GM21367 (cell line): ENCODE measurements around the gene KHK.
"Not testable (repeated sequence)": the region's sequence is repeated elsewhere in the genome, so short reads cannot be mapped to it uniquely, and the experiment has no call there.

ENCODE experiments used
- ATAC-seq: cut with Tn5 transposase; IDR thresholded peaks from one replicate; pipeline ENCODE4 v1.9.1; 2021; ENCODE audit not compliant: unreplicated experiment

The KHK gene

DNA sequence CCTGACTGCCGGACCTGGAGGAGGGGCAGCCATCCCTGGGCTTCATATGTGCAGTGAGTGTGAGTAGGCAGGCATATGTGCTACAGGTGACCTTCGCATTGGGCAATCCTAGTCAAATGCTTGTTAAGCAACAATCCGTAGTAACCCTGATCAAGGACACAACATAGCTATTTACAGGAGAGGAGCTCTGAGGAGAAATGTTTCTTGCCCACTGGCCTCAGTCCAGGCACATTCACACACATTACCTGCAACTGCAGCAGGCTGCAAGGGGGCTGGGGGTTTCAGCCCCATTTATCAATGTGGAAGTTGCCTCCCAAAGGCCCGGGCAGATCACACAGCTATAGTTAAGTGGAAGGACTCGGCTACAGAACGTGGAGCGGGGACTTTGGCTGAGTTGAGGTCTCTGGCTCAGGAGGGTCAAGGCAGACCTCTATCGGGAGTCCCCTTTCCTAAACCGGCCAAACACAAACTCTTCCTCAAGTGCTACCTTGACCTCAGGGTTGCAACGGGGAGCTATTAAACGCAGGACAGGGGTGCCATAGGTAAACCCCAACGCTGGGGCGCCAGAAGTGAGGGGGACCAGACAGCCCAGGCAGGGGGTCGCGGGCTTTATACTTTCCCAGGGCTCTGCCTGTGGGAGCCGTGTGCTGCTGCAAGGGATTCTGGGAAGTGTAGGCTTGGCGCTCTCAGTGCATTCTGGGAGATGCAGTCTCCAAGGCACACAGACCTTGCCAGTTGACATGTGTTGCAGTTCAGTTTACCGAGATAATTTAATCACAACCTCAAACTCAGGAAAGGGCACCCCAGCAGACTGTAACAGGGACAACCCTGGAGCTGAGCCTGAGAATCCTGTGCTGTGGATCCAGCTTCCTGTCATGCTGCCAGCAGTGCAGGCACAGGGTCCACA, 9.4 kb downstream of the KHK start:
- ATAC-seq, result no peak

DNA sequence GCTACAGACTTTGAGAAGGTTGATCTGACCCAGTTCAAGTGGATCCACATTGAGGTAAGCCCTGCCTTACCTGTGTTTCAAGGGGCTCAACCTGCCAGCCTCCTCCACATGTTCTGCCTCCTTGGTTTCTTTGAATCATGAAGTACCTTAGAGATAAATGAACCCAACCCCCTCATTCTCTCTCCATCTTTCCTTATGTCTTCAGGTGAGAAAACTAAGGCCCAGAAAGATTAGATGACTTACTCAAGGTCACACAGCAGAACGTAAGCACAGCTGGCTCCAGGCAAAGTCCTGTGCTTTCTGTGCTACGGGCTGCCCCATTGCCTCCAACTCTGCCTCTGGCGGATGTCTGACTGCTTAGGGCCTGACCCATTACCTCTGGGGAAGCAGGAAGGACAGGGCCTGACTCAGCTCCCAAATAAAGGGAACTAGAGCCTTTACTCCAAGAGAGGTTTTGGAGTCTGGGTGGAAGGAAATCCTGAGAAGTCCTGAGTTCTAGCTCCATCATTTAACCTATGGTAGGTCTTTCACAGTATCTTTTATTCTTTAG, 10.3 kb downstream of the KHK start:
- ATAC-seq, result no peak

DNA sequence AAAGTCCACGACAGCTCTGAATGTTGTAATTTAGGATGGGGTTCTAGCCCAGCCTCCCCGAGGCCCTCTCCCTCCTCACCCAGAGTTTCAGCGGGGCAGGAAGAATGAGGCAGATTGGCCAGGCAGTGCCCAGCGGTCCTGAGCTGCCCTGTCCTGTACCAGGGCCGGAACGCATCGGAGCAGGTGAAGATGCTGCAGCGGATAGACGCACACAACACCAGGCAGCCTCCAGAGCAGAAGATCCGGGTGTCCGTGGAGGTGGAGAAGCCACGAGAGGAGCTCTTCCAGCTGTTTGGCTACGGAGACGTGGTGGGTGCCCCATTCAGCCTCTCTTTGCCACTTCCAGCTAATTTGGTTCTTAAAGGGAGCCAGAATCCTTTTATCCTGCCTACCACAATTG, 10.8 kb downstream of the KHK start:
- no peak for ATAC-seq

DNA sequence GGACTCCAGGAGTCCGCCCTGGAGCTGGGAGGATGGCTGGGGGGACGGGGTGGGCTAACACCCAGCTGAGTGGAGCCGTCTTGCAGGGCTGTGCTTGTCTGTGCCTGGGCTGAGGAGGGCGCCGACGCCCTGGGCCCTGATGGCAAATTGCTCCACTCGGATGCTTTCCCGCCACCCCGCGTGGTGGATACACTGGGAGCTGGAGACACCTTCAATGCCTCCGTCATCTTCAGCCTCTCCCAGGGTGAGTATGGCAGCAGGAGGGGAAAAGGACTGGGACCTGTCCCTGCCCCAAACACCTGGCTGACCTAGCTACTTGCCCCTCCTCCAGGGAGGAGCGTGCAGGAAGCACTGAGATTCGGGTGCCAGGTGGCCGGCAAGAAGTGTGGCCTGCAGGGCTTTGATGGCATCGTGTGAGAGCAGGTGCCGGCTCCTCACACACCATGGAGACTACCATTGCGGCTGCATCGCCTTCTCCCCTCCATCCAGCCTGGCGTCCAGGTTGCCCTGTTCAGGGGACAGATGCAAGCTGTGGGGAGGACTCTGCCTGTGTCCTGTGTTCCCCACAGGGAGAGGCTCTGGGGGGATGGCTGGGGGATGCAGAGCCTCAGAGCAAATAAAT, 12.9 kb downstream of the KHK start:
- ATAC-seq, result no peak

DNA sequence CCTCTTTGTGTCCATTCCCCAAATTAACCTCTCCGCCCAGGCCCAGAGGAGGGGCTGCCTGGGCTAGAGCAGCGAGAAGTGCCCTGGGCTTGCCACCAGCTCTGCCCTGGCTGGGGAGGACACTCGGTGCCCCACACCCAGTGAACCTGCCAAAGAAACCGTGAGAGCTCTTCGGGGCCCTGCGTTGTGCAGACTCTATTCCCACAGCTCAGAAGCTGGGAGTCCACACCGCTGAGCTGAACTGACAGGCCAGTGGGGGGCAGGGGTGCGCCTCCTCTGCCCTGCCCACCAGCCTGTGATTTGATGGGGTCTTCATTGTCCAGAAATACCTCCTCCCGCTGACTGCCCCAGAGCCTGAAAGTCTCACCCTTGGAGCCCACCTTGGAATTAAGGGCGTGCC, 13.5 kb downstream of the KHK start:
- ATAC-seq, result no peak

DNA sequence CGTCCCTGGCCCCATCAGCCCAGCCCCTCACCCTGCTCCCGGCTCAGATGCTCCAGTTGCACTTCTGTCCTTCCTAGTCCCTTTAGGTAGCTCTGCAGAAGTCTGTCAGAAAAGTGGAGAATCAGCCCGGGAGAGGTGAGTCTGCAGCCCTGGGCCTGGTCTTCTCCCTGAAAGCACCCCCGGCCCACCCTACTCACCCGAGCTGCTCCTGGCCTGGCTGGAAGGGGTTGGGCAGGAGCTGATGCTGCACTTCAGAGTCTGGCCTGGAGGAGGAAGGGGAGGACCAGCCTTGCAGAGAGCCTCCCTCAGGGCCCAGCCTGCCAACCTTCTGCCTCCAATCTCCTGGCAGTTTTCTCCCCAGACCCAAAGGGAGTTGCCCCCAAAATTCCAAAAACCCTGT, 15.8 kb downstream of the KHK start:
- no peak for ATAC-seq

DNA sequence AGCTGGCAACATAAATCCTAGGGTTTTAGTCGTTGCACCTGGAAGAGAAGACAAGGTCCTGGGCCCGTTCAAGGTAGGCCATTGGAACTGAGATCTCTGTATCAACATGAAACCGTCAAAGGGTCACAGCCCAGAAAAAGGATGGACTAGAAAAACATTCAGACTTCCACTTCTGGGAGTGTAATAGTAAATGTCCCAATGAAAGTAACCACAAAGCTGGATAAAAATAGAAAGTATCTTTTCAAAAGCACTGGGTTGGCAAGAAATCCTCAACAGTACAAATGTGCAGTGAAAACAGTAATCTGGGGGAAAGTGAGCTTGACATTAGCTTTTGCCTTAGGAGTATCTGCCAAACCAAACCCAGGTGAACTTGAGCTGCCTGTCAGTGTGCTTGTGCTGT, 19.4 kb downstream of the KHK start:
- no peak for ATAC-seq

DNA sequence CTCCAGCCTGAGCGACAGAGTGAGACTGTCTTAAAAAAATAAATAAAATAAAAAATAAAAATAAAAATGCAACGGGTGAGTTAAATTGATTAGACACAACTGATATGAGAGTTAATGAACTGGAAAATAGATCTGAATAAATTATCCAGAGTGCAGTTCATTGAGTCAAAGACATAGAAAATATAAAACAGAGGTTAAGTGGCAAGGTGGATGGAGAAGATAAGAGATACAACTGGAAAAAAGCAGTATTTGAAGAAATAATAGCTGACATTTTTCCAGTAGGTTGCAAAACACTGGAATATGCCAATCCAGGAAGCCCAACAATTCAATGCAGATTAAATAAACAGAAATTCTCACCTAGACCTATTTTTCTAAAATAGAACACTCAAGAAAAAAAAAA, 21.6 kb downstream of the KHK start:
- ATAC-seq, result no peak

DNA sequence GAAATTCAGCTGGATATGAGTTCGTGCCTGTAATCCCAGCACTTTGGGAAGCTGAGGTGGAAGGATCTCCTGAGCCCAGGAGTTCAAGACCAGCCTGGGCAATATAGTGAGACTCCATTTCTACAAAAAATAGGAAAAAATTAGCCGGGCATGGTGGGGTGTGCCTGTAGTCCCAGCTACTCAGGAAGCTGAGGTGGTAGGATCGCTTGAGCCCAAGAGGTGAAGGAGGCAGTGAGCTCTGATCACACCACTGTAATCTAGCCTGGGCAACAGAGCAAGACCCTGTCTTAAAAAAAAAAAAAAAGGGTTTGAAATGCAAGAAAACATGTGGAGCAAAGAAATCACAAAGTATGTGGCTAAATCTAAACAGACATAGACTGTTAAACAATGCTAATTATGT, 22.5 kb downstream of the KHK start:
- ATAC-seq, result no peak

DNA sequence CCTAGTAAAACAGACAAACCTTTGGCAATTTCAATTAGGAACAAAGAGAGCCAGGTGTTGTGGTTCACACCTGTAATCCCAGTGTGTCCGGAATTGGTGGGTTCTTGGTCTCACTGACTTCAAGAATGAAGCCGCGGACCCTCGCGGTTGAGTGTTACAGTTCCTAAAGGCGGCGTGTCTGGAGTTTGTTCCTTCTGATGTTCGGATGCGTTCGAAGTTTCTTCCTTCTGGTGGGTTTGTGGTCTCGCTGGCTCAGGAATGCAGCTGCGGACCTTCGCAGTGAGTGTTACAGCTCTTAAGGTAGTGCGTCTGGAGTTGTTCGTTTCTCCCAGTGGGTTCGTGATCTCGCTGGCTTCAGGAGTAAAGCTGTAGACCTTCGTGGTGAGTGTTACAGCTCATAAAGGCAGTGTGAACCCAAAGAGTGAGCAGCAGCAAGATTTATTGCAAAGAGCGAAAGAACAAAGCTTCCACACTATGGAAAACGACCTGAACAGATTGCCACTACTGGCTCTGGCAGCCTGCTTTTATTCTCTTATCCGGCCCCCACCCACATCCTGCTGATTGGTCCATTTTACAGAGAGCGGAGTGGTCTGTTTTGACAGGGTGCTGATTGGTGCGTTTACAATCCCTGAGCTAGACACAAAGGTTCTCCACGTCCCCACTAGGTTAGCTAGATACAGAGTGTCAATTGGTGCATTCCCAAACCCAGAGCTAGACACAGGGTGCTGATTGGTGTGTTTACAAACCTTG, 24.2 kb downstream of the KHK start:
- ATAC-seq, result not testable (repeated sequence)

DNA sequence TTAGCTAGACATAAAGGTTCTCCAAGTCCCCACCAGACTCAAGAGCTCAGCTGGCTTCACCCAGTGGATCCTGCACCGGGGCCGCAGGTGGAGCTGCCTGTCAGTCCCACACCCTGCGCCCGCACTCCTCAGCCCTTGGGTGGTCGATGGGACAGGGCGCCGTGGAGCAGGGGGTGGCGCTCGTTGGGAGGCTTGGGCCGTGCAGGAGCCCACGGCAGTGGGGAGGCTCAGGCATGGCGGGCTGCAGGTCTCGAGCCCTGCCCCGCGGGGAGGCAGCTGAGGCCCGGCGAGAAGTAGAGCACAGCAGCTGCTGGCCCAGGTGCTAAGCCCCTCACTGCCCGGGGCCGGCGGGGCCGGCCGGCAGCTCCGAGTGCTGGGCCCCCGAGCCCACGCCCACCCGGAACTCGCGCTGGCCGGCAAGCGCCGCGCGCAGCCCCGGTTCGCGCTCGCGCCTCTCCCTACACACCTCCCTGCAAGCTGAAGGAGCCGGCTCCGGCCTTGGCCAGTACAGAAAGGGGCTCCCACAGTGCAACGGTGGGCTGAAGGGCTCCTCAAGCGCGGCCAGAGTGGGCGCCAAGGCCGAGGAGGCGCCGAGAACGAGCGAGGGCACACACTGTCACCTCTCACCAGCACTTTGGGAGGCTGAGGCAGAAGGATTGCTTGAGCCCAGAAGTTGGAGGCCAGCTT, 25.0 kb downstream of the KHK start:
- ATAC-seq, result not testable (repeated sequence)

DNA sequence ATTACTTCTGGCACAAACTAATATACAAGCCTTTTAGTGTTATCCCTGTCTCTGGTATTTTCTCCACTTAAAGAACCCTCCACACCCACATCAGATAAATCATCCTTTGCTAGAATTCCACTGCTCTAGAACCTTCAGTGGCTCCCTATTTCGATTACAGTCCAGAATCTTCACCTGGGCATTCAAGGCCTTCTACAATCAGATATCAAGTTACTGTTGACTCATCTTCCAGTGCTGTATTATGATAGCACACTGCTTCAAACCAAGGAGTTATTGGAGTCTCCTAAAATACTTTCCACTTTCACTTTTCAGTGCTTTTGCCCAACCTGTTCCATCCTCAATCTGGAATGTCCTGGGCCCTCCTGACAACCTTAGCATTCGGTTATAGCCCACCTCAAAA, 28.9 kb downstream of the KHK start:
- no peak for ATAC-seq

DNA sequence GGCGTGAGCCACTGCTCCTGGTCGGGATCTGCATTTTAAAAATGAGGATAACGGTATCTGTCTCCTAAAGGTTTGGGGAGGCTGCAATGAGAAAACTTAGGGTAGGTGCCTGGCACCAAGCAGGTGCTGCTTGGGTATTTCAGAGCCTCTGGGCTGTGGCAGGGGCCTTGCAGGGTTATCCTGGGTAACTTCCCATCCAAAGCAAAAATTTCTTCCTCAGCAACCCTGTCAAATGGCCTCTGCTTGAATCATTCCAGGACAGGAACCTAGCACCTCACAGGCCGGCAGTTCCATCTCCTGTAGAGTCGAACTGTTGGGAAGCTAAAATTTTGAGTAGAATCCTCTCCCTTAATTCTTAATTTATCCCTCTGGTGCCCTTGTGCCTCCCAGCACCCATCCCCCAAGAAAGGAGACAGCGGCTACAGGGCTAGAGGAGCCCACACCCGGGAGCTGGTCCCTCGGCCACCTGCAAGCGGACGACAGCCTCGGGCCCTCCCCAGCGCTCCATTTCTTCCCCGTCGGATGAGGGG, 31.5 kb downstream of the KHK start:
- no peak for ATAC-seq

DNA sequence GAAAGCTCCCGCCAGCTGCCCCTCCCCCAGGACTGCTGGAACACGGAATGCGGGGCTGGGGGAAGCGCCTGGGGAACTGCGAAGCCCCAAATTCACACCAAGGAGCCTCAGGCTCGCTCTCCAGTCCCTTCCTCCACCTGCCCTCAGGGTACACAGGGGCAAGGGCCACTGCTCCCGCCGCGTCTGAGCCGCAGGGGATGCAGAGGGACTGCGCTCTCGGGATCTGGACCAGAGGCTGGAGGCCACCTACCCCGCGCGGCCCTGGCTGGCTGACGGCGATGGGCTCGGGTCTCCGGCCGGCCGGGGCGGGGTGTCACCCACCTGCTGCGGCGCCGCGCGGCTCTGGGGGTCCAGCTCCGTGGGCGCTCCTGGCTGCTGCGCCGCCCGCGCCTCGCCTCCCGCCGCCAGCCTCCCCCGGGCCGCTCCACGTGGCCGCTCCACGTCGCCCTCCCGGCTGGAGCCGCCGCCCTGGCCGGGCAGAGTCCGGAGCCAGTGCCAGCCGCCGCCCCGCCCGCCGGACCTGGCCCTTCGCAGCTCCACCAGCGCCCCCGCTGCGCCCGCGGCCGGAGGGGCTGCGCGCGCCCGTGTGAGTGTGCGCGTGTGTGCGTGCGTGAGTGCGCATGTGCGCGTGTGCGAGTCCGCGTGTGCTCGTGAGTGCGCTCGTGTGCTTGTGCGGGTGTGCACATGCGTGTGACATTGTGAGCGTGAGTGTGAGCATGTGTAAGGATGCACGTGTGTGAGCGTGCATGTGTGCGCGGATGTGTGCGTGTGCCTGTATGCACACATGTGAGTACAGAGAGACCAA, 32.2 kb downstream of the KHK start, which contains the start of gene CGREF1:
CGREF1 (minus strand) TSS at position 604 of the 805 bp plus-strand sequence. CDS start 14,762 bp downstream, outside the sequence.
- no peak for ATAC-seq

DNA sequence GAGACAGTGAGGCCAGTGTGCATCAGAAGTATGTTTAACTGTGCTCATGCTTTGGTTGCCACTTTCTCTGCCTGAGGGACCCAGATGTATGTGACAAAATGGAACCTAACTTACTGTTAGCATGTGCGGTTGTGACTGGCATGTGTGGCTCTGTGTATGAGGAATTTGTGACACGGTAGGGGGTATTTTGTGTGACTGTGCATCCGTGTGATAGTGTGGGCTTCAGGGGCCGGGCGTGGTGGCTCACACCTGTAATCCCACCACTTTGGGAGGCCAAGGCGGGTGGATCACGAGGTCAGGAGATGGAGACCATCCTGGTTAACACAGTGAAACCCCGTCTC, 32.7 kb downstream of the KHK start:
- ATAC-seq, result not testable (repeated sequence)

DNA sequence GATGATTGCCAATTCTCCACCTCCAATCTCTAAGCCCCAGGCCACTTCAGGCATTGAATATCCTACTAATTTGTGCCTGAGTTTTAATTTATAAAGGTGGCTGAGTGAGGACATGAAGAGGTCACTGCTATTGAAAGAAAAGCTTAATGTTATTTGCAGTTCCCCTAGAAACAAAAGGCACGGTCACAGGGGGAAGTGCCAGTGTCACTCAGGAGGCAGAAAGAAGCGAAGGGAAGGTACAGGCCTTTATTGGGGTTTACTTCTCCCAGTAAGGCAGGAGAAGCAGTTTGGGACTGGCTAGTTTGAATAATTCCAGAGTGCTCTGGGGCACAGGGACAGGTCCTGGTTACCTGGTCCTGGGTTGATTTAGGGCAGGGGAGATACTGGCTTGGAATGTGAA, 35.3 kb downstream of the KHK start:
- no peak for ATAC-seq

DNA sequence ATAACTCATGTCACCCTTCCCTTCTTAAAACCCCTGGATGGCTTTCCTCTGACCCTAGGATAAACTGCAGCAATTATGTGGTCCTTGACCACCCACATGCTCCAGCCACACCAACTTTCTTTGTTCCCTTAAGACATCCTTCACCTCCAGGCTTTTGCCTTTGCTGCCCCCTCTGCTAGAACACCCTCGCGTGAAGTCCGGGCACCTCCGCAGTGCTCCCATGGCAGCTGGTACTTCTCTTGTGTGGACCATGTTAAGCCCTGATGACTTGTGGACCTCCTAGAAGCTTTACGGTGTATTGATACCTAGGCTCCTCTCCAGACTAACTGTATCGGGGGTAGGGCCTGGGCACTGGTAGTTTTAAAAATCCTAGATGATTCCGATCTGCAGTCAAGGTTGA, 36.2 kb downstream of the KHK start:
- ATAC-seq, result no peak

DNA sequence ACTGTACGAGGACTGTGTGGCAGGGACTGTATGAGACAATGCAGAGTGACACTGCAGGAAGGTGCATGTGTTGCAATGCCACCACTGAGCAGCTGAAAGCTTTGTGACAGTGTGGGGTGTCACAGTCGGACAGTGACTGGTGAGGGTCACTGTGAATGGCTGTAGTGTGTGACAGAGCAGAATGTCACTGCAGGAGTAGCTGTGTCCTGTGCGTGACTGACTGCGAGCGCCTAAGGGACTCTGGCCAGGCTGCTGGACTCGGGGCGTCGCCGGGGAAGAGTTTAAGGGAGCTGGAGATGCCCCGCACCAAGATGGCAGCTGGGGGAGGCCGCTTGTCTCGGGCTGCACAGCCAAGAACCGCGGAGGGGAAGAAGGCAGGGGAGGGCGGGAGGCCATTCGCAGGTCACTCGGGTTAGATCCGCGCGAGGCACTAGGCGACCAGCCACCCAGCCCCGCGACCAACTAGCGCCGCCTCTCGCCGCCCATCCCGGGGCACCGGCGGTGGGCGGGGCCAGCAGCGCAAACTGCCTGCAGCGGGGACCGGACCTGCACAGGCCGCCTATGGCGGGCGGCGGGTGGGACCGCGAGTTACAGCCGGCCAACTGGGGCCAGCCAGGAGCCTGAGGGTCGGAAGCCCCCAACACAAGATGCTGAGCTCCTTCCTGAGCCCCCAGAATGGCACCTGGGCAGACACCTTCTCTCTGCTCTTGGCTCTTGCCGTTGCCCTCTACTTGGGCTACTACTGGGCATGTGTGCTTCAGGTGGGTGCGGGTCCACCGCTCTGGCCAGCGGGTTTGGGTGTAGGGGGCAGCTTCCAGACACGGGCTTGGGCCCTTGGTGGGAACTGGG, 37.0 kb downstream of the KHK start, which contains the start of gene ABHD1:
ABHD1 (plus strand) TSS at position 514 of the 849 bp plus-strand sequence; CDS start at position 648, 134 bp downstream.
- ATAC-seq, result no peak

DNA sequence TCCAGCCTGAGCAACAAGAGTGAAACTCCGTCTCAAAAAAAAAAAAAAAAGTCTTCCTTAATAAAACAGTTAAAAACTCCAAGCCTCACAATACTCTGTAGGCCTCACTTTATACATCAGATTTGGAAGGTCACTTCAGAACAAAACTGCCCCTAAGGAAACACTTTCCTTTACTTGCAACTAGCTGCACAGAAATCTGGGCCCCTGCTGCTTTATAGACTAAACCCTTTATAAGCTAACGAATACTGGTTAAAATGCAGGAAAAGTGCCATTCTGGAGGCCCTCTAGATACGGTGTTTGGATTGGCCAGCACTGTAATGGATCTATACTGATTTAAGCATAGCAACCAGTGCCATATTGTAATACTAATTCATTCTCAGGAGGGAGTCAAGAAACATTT, 38.5 kb downstream of the KHK start:
- no peak for ATAC-seq
